ENCODE measurements around the gene DNMT3A.

Gene DNMT3A

GRCh38 chr2:25197336-25198208, 144.2 kb downstream of the DNMT3A start:
- Mint-ChIP-seq H3K4me1 (peaks cover 6% of the 10 kb centered on the region), H3K9me3 (no peaks in the 10 kb centered on the region), H3K27ac (no peak overlapping the region), H3K27me3 (no peaks in the 10 kb centered on the region), H3K4me3 (no peak overlapping the region), H3K36me3 (ENCODE audit: low read depth) (no peaks in the 10 kb centered on the region)
- DNase-seq (no peak), ATAC-seq (no peak)

- Mint-ChIP-seq H3K27ac (no peak overlapping the region), H3K4me3 (no peak overlapping the region), H3K9me3 (no peaks in the 10 kb centered on the region), H3K36me3 (ENCODE audit: low read depth) (no peaks in the 10 kb centered on the region), H3K27me3 (no peaks in the 10 kb centered on the region), H3K4me1 (no peaks in the 10 kb centered on the region)
- ATAC-seq (no peak), DNase-seq (no peak)
Measured at GRCh38 chr2:25194576-25195122, 147.1 kb downstream of the DNMT3A start.

- H3K27ac Mint-ChIP-seq = no peak overlapping the region
- DNase-seq = no peak
- H3K4me3 Mint-ChIP-seq = no peak overlapping the region
- no peak for ATAC-seq
- H3K9me3 Mint-ChIP-seq = no peaks in the 10 kb centered on the region
- no peaks in the 10 kb centered on the region for H3K27me3 Mint-ChIP-seq
- no peaks in the 10 kb centered on the region for H3K4me1 Mint-ChIP-seq
- no peaks in the 10 kb centered on the region for H3K36me3 Mint-ChIP-seq (ENCODE audit: low read depth)
Measured at GRCh38 chr2:25190536-25190935, 151.2 kb downstream of the DNMT3A start.

GRCh38 chr2:25188405-25188804, 153.3 kb downstream of the DNMT3A start:
- H3K27ac Mint-ChIP-seq = no peak overlapping the region
- no peak overlapping the region for H3K4me3 Mint-ChIP-seq
- no peaks in the 10 kb centered on the region for H3K4me1 Mint-ChIP-seq
- DNase-seq (no peak), ATAC-seq (no peak)
- no peaks in the 10 kb centered on the region for H3K9me3 Mint-ChIP-seq
- H3K27me3 Mint-ChIP-seq = no peaks in the 10 kb centered on the region
- no peaks in the 10 kb centered on the region for H3K36me3 Mint-ChIP-seq (ENCODE audit: low read depth)

GRCh38 chr2:25187729-25188350, 153.9 kb downstream of the DNMT3A start:
- H3K4me1 Mint-ChIP-seq = no peaks in the 10 kb centered on the region
- DNase-seq = no peak
- no peaks in the 10 kb centered on the region for H3K36me3 Mint-ChIP-seq (ENCODE audit: low read depth)
- no peak for ATAC-seq
- no peak overlapping the region for H3K27ac Mint-ChIP-seq
- no peak overlapping the region for H3K4me3 Mint-ChIP-seq
- H3K9me3 Mint-ChIP-seq = no peaks in the 10 kb centered on the region
- H3K27me3 Mint-ChIP-seq = no peaks in the 10 kb centered on the region

GRCh38 chr2:25184254-25184653, 157.5 kb downstream of the DNMT3A start:
- ATAC-seq (no peak), DNase-seq (no peak)
- Mint-ChIP-seq H3K27me3 (peaks cover 3% of the 10 kb centered on the region), H3K9me3 (no peaks in the 10 kb centered on the region), H3K36me3 (ENCODE audit: low read depth) (no peaks in the 10 kb centered on the region), H3K4me1 (no peaks in the 10 kb centered on the region), H3K27ac (no peak overlapping the region), H3K4me3 (no peak overlapping the region)

GRCh38 chr2:25178976-25179375, 162.7 kb downstream of the DNMT3A start:
- Mint-ChIP-seq H3K27me3 (peaks cover 6% of the 10 kb centered on the region), H3K27ac (no peak overlapping the region)

More at GRCh38 chr2:25178976-25179375, 162.7 kb downstream of the DNMT3A start:
- Mint-ChIP-seq H3K4me1 (no peaks in the 10 kb centered on the region), H3K36me3 (ENCODE audit: low read depth) (no peaks in the 10 kb centered on the region), H3K9me3 (no peaks in the 10 kb centered on the region), H3K4me3 (no peak overlapping the region)
- ATAC-seq (no peak), DNase-seq (no peak)
